HG03064 (cell line): ENCODE results near the gene ADGRF4.

Source experiments
- ATAC-seq: cut with Tn5 transposase; IDR thresholded peaks from one replicate; pipeline ENCODE4 v1.9.1; 2021; ENCODE audit warnings: low read depth; ENCODE audit not compliant: unreplicated experiment

The ADGRF4 gene

GRCh38 chr6:47680051-47680450 is 18.3 kb upstream of the ADGRF4 start:
- ATAC-seq: no peak

GRCh38 chr6:47680724-47681123 is 17.7 kb upstream of the ADGRF4 start:
- ATAC-seq: no peak

- ATAC-seq: no peak
Measured at GRCh38 chr6:47681201-47681990, 17.0 kb upstream of the ADGRF4 start.

- no peak for ATAC-seq
Measured at GRCh38 chr6:47686411-47686810, 12.0 kb upstream of the ADGRF4 start.

- no peak for ATAC-seq
Measured at GRCh38 chr6:47687432-47687831, 10.9 kb upstream of the ADGRF4 start.

- ATAC-seq: no peak
Measured at GRCh38 chr6:47690214-47690613, 8.2 kb upstream of the ADGRF4 start.

GRCh38 chr6:47690791-47691190 is 7.6 kb upstream of the ADGRF4 start:
- no peak for ATAC-seq

- no peak for ATAC-seq
Measured at GRCh38 chr6:47697925-47698324, 455 bp upstream of the ADGRF4 start.

GRCh38 chr6:47700053-47700452 is 1.7 kb downstream of the ADGRF4 start:
- ATAC-seq: no peak

- no peak for ATAC-seq
Measured at GRCh38 chr6:47700596-47700995, 2.2 kb downstream of the ADGRF4 start.

GRCh38 chr6:47701363-47701762 is 3.0 kb downstream of the ADGRF4 start:
- ATAC-seq: peak; percentile 88

GRCh38 chr6:47709160-47709559 is 10.8 kb downstream of the ADGRF4 start:
- ATAC-seq: no peak

GRCh38 chr6:47710295-47710694 is 11.9 kb downstream of the ADGRF4 start:
- no peak for ATAC-seq

GRCh38 chr6:47713200-47713599 is 14.8 kb downstream of the ADGRF4 start:
- ATAC-seq: no peak

- no peak for ATAC-seq
Measured at GRCh38 chr6:47714802-47715201, 16.4 kb downstream of the ADGRF4 start.

GRCh38 chr6:47715782-47716181 is 17.4 kb downstream of the ADGRF4 start:
- no peak for ATAC-seq

- no peak for ATAC-seq
Measured at GRCh38 chr6:47716207-47716606, 17.8 kb downstream of the ADGRF4 start.

- ATAC-seq: no peak
Measured at GRCh38 chr6:47718571-47718970, 20.2 kb downstream of the ADGRF4 start.

GRCh38 chr6:47721189-47721588 is 22.8 kb downstream of the ADGRF4 start:
- ATAC-seq: no peak

- peak; percentile 77 for ATAC-seq
Measured at GRCh38 chr6:47722194-47722593, 23.8 kb downstream of the ADGRF4 start.

GRCh38 chr6:47724300-47724699 is 25.9 kb downstream of the ADGRF4 start:
- no peak for ATAC-seq

- no peak for ATAC-seq
Measured at GRCh38 chr6:47727391-47727790, 29.0 kb downstream of the ADGRF4 start.

GRCh38 chr6:47729019-47729418 is 30.6 kb downstream of the ADGRF4 start:
- ATAC-seq: no peak
